SJSA1 (cell line): ENCODE measurements around the gene ATPAF1. TPM values are rescaled to one million over a fixed set of nuclear protein-coding genes. Genes with fewer than 3 reads are reported as not detected.
"Not testable (repeated sequence)": the region's sequence is repeated elsewhere in the genome, so short reads cannot be mapped to it uniquely, and the experiment has no call there.

ENCODE experiments used
- DNase-seq, 2 experiments: peaks; one replicate each; pipeline ENCODE4 v3.0.0-alpha.2; 2015 to 2020; ENCODE audit warnings: low spot score in 2 of 2, low read depth in 1 of 2
- H3K27ac ChIP-seq: fragments of 250-450 bp; sonication (Bioruptor Pico); 2 replicates; pipeline ENCODE4 v1.5.1; 2020; ENCODE audit warnings: mild to moderate bottlenecking, moderate library complexity
- H3K27me3 ChIP-seq: fragments of 250-450 bp; sonication (Bioruptor Pico); replicated peaks from 2 replicates; pipeline ENCODE4 v1.5.1; 2020; ENCODE audit warnings: mild to moderate bottlenecking, moderate library complexity
- H3K36me3 ChIP-seq: fragments of 250-450 bp; sonication (Bioruptor Pico); 2 replicates; pipeline ENCODE4 v1.5.1; 2020; ENCODE audit warnings: mild to moderate bottlenecking
- H3K4me1 ChIP-seq: fragments of 250-450 bp; sonication (Bioruptor Pico); replicated peaks from 2 replicates; pipeline ENCODE4 v1.6.1; 2021; ENCODE audit warnings: mild to moderate bottlenecking
- H3K4me3 ChIP-seq: fragments of 250-450 bp; sonication (Bioruptor Pico); 2 replicates; pipeline ENCODE4 v1.5.1; 2020; ENCODE audit warnings: mild to moderate bottlenecking
- H3K9me3 ChIP-seq: fragments of 250-450 bp; sonication (Bioruptor Pico); replicated peaks from 2 replicates; pipeline ENCODE4 v1.5.1; 2020; ENCODE audit warnings: mild to moderate bottlenecking
- total RNA-seq: library from RNA; depleted of rRNA; stranded (reverse); fragments of >200 nt; shearing (Covaris generic); gene quantifications from 2 replicates; pipeline ENCODE4 v1.2.3, GENCODE V29; 2014

Gene ATPAF1
- total RNA-seq, 1 experiment from 2014 or later, result 63.2 TPM

GRCh38 chr1:46672696-46673095, 4.5 kb upstream of the ATPAF1 start:
- Histone ChIP-seq H3K36me3 (peaks cover 50% of the 10 kb centered on the region), H3K27me3 (no peaks in the 10 kb centered on the region), H3K4me1 (peaks cover 10% of the 10 kb centered on the region), H3K27ac (no peak overlapping the region), H3K4me3 (no peak overlapping the region), H3K9me3 (no peaks in the 10 kb centered on the region)
- no peak for DNase-seq

GRCh38 chr1:46671554-46671953, 3.4 kb upstream of the ATPAF1 start, which contains the start of gene TEX38:
TSS of gene TEX38 (plus strand) at chr1:46671854. CDS start at chr1:46671935, 81 bp downstream.
- no peak within 1 kb of the TSS for H3K27ac ChIP-seq
- no peaks in the 10 kb centered on the region for H3K9me3 ChIP-seq

GRCh38 chr1:46670134-46670533, 2.0 kb upstream of the ATPAF1 start:
- Histone ChIP-seq H3K9me3 (no peaks in the 10 kb centered on the region), H3K27me3 (no peaks in the 10 kb centered on the region), H3K4me3 (no peak overlapping the region), H3K36me3 (peaks cover 41% of the 10 kb centered on the region), H3K27ac (no peak overlapping the region), H3K4me1 (peaks cover 27% of the 10 kb centered on the region)
- no peak for DNase-seq

More at GRCh38 chr1:46671554-46671953, 3.4 kb upstream of the ATPAF1 start, which contains the start of gene TEX38:
- peaks cover 22% of the 10 kb centered on the region for H3K4me1 ChIP-seq
- H3K27me3 ChIP-seq, result no peaks in the 10 kb centered on the region
- peaks cover 44% of the 10 kb centered on the region for H3K36me3 ChIP-seq
- H3K4me3 ChIP-seq, result no peak within 1 kb of the TSS
- DNase-seq, result no peak

GRCh38 chr1:46665983-46666382, 2.2 kb downstream of the ATPAF1 start:
- Histone ChIP-seq H3K27me3 (no peaks in the 10 kb centered on the region), H3K36me3 (peaks cover 43% of the 10 kb centered on the region), H3K4me3 (no peak overlapping the region), H3K9me3 (no peaks in the 10 kb centered on the region), H3K27ac (no peak overlapping the region), H3K4me1 (peaks cover 22% of the 10 kb centered on the region)
- DNase-seq, result no peak

- H3K4me1 ChIP-seq, result peaks cover 17% of the 10 kb centered on the region
- not testable (repeated sequence) for H3K27me3 ChIP-seq, H3K9me3 ChIP-seq, H3K27ac ChIP-seq, DNase-seq, H3K4me3 ChIP-seq
- H3K36me3 ChIP-seq, result peaks cover 54% of the 10 kb centered on the region
Measured at GRCh38 chr1:46662919-46663318, 5.2 kb downstream of the ATPAF1 start.

GRCh38 chr1:46660116-46660515, 8.0 kb downstream of the ATPAF1 start:
- DNase-seq, H3K9me3 ChIP-seq, H3K4me1 ChIP-seq, H3K27me3 ChIP-seq, H3K4me3 ChIP-seq, H3K27ac ChIP-seq: not testable (repeated sequence)
- H3K36me3 ChIP-seq, result peaks cover 63% of the 10 kb centered on the region

GRCh38 chr1:46659307-46659870, 8.8 kb downstream of the ATPAF1 start:
- Histone ChIP-seq H3K9me3 (no peaks in the 10 kb centered on the region), H3K4me1 (no peaks in the 10 kb centered on the region), H3K27ac (no peak overlapping the region)

GRCh38 chr1:46657775-46658174, 10.4 kb downstream of the ATPAF1 start:
- Histone ChIP-seq H3K27me3 (no peaks in the 10 kb centered on the region), H3K4me3 (no peak overlapping the region), H3K4me1 (no peaks in the 10 kb centered on the region), H3K9me3 (no peaks in the 10 kb centered on the region), H3K27ac (no peak overlapping the region), H3K36me3 (peaks cover 56% of the 10 kb centered on the region)
- no peak for DNase-seq

More at GRCh38 chr1:46659307-46659870, 8.8 kb downstream of the ATPAF1 start:
- no peak for DNase-seq
- peaks cover 61% of the 10 kb centered on the region for H3K36me3 ChIP-seq
- H3K4me3 ChIP-seq, result no peak overlapping the region
- H3K27me3 ChIP-seq, result no peaks in the 10 kb centered on the region

GRCh38 chr1:46656643-46657042, 11.5 kb downstream of the ATPAF1 start:
- no peak for DNase-seq
- H3K9me3 ChIP-seq, result no peaks in the 10 kb centered on the region

GRCh38 chr1:46655848-46656247, 12.3 kb downstream of the ATPAF1 start:
- no peaks in the 10 kb centered on the region for H3K9me3 ChIP-seq
- H3K36me3 ChIP-seq, result peaks cover 62% of the 10 kb centered on the region

More at GRCh38 chr1:46656643-46657042, 11.5 kb downstream of the ATPAF1 start:
- Histone ChIP-seq H3K36me3 (peaks cover 67% of the 10 kb centered on the region), H3K27me3 (no peaks in the 10 kb centered on the region), H3K27ac (no peak overlapping the region), H3K4me3 (no peak overlapping the region), H3K4me1 (no peaks in the 10 kb centered on the region)

GRCh38 chr1:46654698-46655097, 13.5 kb downstream of the ATPAF1 start:
- not testable (repeated sequence) for H3K27me3 ChIP-seq, H3K27ac ChIP-seq, H3K4me1 ChIP-seq, H3K9me3 ChIP-seq, H3K4me3 ChIP-seq, DNase-seq
- H3K36me3 ChIP-seq, result peaks cover 71% of the 10 kb centered on the region

More at GRCh38 chr1:46655848-46656247, 12.3 kb downstream of the ATPAF1 start:
- DNase-seq, result no peak
- Histone ChIP-seq H3K27me3 (no peaks in the 10 kb centered on the region), H3K4me1 (no peaks in the 10 kb centered on the region), H3K4me3 (no peak overlapping the region), H3K27ac (no peak overlapping the region)

GRCh38 chr1:46654012-46654411, 14.2 kb downstream of the ATPAF1 start:
- H3K27ac ChIP-seq, result no peak overlapping the region
- H3K27me3 ChIP-seq, result no peaks in the 10 kb centered on the region
- 0 out of 2 replicates have a peak, but pooled peaks cover 7% of the 10 kb centered on the region for H3K9me3 ChIP-seq
- H3K4me3 ChIP-seq, result no peak overlapping the region
- DNase-seq, result no peak
- no peaks in the 10 kb centered on the region for H3K4me1 ChIP-seq
- H3K36me3 ChIP-seq, result peaks cover 74% of the 10 kb centered on the region

- Histone ChIP-seq H3K4me3 (no peak overlapping the region), H3K27me3 (no peaks in the 10 kb centered on the region), H3K36me3 (peaks cover 76% of the 10 kb centered on the region), H3K9me3 (0 out of 2 replicates have a peak, but pooled peaks cover 7% of the 10 kb centered on the region), H3K4me1 (no peaks in the 10 kb centered on the region), H3K27ac (no peak overlapping the region)
- no peak for DNase-seq
Measured at GRCh38 chr1:46653405-46653958, 14.7 kb downstream of the ATPAF1 start.

- H3K9me3 ChIP-seq, result 0 out of 2 replicates have a peak, but pooled peaks cover 7% of the 10 kb centered on the region
- no peak for DNase-seq
- no peak overlapping the region for H3K27ac ChIP-seq
- peaks cover 73% of the 10 kb centered on the region for H3K36me3 ChIP-seq
- H3K4me1 ChIP-seq, result no peaks in the 10 kb centered on the region
- H3K4me3 ChIP-seq, result no peak overlapping the region
- H3K27me3 ChIP-seq, result no peaks in the 10 kb centered on the region
Measured at GRCh38 chr1:46652321-46653100, 15.7 kb downstream of the ATPAF1 start.
